ENCODE results near the gene FRS2.
"Not testable (repeated sequence)": the region's sequence is repeated elsewhere in the genome, so short reads cannot be mapped to it uniquely, and the experiment has no call there.

Gene FRS2

DNA sequence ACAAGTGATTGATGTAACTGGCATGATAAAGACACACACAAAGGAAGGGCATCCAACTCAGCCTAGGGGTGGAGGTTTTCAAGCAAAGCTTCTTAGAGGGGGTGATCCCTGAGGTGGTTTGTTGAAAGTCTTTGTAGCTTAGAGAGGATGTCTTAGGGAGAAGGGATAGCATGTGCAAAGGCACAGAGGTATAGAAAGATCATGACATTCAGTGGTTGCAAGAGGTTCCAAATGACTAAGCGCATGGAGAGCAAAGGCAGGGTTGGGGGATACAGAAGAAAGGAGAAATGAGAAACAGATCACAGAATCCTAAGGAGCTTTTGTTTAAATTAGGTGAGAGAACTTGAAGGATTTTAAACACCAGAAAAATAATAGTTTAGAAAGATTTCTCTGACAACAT, 109.9 kb downstream of the FRS2 start:
- DNase-seq (ENCODE audit: low read depth): no peak

DNA sequence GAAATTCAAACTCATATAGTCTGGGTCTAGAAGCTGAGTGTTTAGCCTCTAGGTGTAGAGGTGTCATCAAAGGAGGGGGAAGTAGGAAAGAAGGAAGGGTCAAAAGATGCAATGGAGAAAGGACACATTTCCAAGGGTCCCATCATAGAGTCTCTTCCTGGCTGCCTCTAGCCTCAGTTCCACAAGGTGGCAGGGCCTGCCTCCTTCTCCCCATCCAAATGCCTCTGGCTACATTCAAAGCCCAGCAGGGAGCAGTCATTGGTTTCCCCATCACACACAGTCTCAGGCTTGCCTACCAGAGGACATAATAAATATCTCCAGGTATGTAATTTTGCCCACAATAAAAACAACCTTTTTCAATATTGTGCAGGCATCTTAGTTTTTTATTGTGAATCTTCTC, 113.0 kb downstream of the FRS2 start:
- no peak for DNase-seq (ENCODE audit: low read depth)

DNA sequence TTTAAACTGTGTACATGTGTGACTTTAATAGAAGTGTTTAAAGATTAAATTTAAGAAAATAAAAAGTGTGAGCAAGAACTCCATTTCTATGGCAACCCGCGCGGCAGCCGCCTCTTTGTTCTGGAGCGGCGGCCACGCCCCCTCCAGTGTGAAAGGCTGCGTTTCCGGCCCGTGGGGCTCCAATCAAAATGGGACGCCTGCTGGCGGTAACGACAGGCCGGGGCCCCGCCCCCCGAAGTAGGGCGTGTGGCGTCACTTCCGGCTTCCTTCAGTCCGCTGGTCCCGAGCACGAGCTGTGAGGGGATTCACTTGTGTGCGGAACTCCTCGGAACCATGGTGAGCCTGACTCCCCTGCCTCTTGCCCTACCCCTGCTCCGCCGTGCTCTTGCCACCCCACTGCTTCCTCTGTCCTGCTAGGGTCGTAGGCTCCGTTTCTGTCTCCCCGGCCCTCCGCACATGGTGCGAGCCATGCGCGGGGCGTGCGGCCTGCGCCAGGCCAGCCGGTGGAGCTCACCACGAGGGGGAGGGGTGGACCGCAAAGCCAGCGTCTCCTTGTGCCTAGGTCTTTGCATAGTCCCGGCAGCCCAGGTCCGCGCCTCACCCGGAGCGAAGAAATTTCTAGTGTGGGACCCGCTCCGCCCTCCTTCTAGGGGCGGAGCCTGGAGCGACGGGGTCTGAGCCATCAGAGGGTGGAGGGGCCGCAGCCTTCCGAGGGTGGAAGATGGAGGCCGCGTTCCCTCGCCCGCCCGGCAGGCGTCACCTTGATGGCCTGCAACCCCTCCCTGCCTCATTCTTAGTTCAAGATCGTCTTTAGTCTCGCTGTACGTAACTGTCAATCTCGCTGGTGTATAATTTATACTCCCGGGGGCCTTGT, 115.2 kb downstream of the FRS2 start, which contains the start of gene CCT2:
Gene CCT2 (plus strand): TSS at position 271 of the 874 bp plus-strand sequence. CDS start 63 bp downstream, at position 334.
- peak; percentile 95 for DNase-seq (ENCODE audit: low read depth)

DNA sequence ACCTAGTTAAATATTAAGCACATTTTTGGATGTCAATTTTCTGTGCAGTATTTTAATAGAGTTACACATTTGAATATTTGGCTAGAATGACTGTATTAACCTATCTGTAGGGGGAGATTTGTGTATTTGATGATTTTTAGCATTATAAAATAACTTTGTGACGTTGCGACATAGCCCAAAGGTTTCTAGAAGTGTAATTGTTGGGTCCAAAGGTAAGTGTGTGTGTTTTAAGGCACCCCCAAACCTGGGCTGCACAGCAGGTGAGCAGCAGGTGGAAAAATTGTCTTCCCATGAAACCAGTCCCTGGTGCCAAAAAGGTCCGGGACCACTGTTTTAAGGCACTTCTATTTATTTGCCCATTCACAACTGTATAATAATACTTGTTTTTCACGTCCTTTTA, 118.3 kb downstream of the FRS2 start:
- DNase-seq (ENCODE audit: low read depth): no peak

DNA sequence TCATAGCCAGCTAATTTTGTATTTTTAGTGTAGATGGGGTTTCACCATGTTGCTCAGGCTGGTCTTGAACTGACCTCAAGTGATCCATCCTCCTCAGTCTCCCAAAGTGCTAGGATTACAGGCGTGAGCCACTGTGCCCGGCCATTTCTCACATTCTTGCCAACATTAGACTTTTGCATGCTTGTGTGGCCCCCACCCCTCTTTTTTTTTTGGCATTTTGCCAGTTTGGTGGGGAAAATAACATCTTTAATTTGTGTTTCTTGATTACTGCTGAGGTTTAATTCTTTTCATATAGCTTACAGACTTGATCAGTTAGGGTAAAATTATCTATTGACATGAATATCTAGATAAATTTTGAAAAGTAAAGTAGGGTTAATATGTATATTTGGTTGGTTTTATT, 118.9 kb downstream of the FRS2 start:
- DNase-seq (ENCODE audit: low read depth): no peak

DNA sequence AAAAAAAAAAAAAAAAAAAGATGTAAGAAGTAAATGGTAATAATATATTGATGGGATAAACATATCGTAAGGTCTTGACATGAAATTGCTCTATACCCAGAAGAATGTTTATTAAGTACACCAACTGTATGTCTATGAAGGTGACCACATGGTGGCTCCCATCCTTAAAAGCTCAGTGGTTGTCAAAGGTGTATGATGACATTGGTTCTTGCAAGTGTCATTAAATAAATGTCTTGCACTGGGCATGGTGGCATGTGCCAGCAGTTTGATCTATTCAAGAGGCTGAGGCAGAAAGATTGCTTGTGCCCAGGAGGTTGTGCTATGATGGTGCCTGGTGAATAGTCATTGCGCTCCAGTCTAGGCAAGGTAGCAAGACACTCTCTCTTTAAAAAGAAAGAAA, 125.5 kb downstream of the FRS2 start:
- no peak for DNase-seq (ENCODE audit: low read depth)

DNA sequence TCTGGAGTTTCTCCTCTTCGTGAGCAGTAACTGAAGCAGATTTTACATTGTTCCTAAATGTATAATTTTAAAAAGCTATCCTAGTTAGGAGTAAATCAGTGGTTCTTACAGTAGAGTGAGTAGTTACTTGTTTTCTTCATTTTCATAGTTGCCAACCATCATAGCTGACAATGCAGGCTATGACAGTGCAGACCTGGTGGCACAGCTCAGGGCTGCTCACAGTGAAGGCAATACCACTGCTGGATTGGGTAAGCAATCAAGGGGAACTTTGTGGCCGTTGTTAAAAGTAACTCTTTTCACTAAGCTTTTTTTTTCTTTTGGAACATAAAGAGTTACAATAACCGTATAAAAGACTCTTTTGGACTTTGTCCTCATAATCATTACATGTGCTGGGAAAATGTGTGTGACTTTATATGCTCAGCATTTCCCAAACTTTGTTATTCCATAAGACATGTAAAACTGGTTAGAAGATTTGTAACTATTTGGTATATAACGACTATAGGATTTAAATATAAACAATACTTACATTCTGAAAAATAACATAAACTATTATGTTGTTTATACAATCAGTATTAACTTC, 128.1 kb downstream of the FRS2 start:
- no peak for DNase-seq (ENCODE audit: low read depth)

DNA sequence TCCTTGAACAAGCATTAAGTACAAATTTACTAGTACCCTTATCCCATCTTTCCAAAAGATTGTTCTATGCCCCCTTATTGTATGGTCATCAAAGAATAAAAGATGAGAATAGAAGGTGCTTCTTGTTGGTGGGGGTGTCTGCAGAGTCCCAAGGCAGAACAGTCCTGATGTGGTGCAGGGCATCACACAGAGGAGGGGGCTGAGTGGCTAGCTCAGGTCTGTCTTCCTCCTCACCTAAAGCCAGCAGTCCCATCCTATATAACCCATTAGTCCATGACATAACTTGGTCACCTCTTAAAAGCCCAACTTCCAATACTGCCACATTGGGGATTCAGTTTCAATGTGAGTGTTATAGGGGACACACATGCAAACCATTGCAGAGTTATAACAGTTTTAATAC, 130.6 kb downstream of the FRS2 start:
- no peak for DNase-seq (ENCODE audit: low read depth)

DNA sequence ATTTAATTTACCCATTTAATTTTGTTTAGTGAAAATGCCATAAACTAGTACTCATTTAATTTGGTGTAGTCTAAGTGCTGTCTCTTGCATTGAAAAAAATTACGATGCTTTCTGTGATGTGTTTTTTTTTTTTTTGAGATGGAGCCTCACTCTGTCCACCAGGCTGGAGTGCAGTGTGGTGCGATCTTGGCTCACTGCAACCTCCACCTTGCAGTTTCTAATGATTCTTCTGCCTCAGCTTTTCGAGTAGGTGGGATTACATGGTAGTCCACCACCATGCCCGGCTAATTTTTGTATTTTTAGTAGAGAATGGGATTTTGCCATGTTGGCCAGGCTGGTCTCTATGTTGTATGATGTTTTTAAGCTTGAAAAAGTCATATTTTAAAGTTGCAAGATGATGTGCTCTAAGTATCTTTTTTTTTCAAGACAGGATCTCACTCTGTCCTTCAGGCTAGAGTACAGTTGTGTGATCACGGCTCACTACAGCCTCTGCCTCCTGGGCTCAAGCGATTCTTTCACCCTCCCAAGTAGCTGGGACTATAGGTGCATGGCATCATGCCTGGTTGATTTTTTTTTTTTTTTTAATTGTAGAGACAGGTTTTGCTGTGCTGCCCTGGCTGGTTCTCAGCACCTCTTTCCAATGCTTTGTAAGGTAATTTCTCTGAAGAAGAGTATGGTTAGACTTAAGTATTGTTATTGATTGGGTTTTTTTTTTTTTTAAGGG, 131.9 kb downstream of the FRS2 start:
- no peak for DNase-seq (ENCODE audit: low read depth)

DNA sequence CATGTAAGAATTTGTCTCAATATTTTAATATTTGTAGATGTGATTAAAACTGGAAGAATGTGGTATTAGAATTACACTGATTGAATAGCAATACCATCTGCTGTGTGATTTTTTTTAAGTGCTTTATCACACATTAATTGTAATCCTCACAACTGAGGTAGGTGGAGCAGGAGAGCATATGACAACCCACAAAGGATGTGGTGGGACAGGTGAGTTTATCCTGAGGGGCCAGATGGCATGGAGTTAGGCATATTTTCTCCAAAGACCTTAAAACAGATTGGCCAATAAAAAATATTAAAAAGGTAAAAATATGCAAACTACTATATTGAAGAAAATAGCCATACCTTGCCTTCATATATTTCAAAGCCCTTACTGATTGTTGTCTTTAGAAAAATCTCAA, 132.8 kb downstream of the FRS2 start:
- no peak for DNase-seq (ENCODE audit: low read depth)

DNA sequence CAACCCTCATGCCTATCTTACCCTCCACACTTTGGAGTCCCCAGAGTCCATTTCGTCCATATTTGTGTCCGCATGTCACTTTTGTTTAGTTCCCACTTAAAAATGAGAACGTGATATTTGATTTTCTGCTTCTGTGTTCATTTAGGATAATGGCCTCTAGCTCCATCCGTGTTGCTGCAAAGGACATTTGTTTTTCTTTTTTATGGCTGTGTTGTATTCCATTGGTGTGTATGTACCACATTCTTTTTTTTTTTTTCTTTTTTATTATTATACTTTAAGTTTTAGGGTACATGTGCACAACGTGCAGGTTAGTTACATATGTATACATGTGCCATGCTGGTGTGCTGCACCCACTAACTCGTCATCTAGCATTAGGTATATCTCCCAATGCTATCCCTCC, 133.4 kb downstream of the FRS2 start:
- DNase-seq (ENCODE audit: low read depth): not testable (repeated sequence)

DNA sequence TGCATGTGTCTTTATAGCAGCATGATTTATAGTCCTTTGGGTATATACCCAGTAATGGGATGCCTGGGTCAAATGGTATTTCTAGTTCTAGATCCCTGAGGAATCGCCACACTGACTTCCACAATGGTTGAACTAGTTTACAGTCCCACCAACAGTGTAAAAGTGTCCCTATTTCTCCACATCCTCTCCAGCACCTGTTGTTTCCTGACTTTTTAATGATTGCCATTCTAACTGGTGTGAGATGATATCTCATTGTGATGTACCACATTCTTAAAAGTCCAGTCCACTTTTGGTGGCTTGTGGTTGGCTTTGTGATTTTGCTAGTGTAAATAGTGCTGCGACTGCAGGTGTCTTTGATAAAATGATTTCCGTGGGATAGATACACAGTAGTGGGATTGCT, 134.1 kb downstream of the FRS2 start:
- not testable (repeated sequence) for DNase-seq (ENCODE audit: low read depth)

DNA sequence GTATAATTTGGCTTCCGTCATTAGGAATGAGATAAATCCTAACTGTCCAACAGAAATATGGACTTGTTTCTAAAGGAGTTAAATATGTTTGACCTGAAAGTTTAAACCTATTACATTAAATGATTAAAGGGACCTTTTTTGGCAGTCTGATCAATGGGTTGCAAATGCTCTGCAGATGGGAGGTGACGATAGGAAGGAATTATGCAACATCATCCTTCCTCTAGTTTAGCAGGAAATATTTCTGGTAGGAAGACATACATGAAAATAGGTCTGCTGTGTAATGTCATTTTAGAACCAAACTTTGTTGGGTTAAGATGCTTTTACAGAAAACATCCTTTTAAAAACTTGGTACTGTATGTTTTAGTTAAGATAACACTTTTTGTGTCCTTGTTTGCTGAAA, 137.9 kb downstream of the FRS2 start:
- DNase-seq (ENCODE audit: low read depth): no peak

DNA sequence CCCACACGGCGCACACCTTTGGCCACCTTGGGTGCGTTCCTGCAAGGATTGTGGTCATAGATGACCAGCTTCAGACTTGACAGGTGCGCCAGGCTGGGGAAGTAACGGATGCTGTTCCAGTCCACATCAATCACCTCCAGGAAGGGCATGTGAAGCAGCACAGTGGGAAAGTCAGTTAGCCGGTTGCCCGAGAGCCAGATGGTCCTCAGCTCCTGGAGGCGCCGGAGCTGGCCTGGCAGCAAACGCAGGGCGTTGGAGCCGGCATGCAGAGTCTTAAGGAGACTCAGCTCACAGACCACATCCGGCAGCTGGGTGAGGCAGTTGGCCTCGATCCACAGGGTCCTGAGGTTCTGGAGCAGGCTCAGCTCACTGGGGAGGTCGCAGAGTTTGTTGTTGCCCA, 139.9 kb downstream of the FRS2 start:
- no peak for DNase-seq (ENCODE audit: low read depth)

DNA sequence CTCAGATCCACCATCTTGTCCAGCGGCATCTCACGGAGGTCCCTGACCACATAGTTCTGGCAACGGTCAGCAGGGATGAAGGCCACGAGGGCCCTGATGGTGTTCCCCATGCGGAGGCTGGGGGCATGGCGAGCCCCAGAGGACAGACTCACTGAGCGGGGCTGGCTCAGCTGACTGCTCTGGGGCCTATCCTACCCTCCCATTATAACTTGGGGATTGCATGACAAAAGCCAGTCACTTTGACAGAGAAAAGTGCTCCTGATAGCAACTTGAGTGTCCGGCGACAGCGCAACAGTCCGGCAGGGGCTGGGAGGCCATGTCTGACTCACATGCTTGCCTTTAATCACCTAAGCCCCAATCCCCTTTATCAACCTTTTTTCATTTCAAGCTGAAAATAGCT, 140.5 kb downstream of the FRS2 start, which contains the start of gene LRRC10:
Gene LRRC10 (minus strand): TSS at position 179 of the 400 bp plus-strand sequence. CDS start 69 bp downstream, at position 110.
- DNase-seq (ENCODE audit: low read depth): no peak

DNA sequence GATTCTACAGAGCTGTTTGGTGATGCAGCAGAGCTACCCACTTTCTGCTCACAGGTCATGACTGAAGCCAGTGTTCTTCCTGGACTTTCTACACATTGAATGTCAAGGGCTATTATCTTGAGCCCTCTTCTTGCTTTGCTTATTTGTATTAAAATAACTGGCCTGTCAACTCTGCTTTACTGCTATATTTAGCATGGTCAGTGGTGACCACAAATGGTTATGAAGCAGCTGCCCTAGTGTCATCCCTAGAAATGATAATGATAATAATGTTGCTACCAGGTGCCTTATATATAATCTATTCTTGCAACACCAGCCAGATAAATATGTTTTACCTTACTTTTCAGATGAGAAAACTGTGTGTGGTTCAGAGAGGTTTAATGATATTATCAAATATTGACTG, 143.2 kb downstream of the FRS2 start:
- DNase-seq (ENCODE audit: low read depth): no peak

DNA sequence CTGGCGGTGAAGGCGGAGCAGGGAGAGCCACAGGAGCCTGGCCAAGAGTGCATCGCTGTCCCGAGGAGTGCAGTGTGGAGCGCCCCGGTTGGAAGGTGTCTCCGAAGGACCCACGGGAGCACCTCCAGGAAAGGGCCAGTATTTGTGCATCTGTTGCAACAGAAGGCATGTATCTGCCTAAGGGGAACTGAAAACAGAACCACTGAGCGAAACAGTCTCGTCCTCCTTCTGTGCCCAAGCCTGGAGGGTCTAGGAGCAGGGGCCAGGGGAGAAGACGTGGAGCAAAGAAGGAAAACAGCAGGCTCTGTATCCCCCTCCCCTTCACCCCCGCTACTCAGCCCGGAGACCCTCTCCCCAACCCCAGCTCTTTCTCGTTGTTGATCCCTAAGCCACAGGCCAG, 145.8 kb downstream of the FRS2 start:
- DNase-seq (ENCODE audit: low read depth): no peak

DNA sequence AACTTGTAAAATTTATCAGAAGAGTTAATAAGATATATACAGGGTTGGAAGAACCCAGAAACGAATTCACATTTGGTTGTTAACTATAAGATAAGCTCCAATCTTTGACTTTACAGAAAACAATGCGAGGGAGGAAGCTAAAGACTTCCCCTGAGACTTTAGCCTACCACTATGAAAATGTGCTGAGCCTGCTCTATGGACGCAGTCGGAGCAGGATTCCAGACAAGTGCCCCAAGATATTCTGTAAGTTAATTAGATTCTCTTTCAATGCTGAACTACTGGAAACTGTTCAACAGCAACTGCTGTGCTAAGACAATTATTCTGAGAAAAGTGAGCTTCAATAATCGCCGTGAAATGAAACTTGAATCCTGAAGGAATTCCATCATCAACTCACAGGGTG, 148.9 kb downstream of the FRS2 start:
- DNase-seq (ENCODE audit: low read depth): no peak

DNA sequence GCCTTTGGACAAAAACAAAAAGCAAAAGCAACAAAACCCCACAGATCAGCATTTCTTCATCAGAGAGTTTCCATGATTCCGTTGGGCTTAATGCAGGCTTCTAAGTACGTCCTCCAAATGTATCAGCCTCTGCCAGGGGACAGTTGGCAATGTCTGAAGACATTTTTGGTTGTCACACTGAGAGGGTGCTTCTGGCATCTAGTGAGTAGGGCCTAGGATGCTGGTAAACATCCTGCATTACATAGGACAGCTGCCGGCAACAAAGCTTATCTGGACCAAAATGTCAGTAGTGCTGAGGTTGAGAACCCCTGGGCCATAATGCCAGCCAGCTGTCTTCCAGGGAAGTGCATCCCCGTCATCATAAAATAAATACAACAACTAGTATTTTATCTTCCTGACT, 149.9 kb downstream of the FRS2 start:
- no peak for DNase-seq (ENCODE audit: low read depth)

DNA sequence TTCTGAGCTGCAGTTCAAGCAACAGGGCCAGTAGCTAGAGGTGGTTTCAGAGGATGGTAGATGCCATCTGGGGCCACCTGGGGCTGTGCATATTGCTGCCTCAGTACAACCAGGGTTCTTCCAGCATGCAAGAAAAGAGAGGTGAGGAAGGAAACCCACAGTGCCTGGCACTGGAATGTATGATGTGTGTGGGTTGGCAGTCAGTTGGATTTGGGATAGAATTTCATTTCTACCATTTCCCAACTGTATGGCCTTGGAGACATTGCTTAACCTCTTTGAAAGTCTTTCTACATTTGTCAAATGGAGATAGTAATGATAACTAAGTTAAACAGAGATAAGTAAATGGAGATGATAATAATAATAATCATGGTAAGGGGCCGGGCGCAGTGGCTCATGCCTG, 150.7 kb downstream of the FRS2 start:
- DNase-seq (ENCODE audit: low read depth): no peak

DNA sequence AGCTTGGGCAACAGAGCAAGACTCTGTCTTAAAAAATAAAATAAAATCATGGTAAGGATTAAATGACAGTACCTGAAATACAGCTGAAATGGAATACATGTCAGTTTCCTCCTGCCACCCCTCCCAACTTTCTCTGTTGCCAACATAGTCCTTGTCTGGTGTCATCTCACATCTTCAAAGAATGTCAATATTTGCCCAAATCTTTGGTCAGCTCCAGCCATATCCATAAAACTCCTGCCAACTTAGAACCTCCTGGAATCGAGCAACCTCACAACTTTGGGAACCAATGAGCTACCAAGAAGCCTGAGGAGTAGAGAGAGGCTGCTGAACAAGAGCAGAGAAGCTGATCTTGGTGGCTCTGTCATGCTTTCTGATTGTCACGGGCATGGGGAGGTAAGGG, 151.4 kb downstream of the FRS2 start:
- no peak for DNase-seq (ENCODE audit: low read depth)

DNA sequence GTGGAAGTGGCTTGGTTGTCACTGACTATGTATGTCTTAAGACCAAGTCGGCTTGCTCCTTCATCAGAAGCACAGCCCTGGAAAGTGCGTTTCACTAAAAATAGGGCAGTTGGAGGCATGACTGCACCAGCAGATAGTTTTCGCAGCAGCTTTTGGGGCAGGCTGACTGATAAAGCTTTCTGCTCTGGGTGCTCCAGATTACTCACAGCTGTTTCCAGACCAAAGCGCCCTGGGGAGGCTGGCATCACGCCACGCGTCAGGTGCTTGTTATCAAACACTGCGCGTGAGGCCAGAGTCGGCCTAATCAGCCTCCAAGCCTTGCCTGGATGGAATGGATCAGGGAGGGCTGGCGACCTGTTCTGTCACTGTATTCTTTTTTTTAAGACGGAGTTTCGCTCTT, 153.8 kb downstream of the FRS2 start:
- DNase-seq (ENCODE audit: low read depth): no peak

DNA sequence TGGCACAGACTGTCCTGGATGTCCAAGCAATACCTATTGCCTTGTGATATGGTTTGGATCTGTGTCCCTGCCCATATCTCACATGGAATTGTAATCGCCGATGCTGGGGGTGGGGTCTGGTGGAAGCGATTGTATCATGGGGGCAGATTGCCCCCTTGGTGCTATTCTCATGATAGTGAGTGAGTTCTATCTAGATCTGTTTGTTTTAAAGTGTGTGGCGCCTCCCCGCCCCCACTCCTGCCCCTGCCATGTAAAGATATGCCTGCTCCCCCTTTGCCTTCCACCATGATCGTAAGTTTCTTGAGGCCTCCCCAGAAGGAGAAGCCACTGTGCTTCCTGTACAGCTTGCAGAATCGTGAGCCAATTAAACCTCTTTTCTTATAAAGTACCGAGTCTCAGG, 157.3 kb downstream of the FRS2 start:
- no peak for DNase-seq (ENCODE audit: low read depth)
